ENCODE data around the gene CAMK4.

CAMK4 gene

DNA sequence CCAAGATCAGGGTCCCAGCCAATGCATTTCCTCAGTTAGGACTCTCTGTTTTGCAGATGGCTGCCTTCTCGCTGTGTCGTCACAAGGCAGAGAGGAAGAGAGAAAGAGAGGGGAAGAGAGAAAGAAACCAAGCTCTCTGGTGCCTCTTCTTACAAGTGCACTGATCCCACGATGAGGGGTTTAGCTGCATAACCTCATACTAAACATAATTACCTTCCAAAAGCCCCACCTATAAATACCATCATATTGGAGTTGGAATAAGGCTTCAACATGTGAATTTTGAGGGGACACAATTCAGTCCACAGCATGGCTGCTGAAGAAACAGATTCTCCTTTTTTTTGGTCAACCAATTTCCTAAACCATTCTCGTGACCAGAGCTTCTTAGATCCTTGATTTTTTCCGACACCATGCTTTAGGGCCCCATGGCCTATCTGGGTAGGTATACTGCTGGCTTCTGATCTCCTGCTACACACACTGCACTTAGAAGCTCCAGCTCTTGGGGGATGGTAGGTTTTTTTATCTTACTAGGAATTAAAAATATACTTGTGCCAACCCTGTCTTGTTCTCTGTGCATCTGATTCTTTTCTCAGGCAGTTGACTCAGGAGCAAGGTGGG lies 5.1 kb downstream of the CAMK4 start:
- DNase-seq (ENCODE audit: low spot score) = no peak

GRCh38 chr5:111229871-111230810 lies 6.0 kb downstream of the CAMK4 start:
- no peak for DNase-seq (ENCODE audit: low spot score)

DNA sequence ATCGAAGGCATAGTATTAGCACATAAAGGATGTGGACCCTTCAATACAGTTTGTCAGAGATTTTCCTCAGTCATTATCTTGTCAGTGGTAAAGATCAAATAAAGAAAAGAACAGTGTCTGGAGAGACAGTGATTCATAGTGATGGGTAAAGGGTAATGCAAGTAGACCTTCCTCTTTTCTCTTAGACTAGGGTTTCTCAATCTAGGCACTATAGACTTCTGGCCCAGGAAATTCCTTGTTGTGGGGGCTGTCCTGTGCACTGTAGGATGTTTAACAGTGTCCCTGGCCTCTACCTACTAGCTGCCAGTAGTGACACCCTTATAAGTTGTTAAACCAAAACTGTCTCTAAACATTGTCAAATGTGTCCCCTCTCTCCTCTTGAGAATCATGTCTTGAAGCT lies 6.9 kb downstream of the CAMK4 start:
- DNase-seq (ENCODE audit: low spot score) = no peak

DNA sequence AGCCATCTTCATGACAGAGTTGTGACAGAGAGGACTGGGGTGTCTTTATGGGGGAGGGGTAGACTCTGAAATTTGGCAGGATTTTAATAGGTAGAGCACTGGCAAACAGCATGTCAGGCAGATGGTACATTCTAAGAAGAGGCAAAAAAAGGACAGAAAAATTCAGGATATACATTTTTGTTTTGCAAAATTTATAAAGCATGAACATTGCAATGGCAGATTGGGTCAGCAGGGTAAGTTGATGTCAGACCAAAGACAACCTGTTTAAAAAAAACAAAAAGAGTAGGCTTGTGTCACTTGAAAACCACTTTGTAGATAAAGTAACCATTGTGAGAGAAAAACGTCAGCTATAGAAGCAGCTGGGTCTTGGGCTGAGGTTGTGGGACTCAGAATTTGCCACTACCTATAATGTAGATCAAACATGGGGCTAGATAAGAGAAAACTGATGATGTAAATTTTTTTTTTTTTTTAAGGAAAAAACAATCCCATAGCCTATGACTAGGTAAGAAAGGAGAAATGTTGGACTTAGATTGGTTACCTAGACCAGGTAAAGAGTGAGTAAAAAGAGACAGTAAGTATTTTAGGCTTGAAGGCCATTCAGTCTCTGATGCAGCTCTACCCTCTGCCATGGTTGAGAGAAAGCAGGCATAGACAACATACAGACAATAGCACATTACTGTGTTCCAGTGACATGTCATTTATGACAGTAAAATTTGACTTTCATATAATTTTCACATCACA lies 8.3 kb downstream of the CAMK4 start:
- no peak for DNase-seq (ENCODE audit: low spot score)

DNA sequence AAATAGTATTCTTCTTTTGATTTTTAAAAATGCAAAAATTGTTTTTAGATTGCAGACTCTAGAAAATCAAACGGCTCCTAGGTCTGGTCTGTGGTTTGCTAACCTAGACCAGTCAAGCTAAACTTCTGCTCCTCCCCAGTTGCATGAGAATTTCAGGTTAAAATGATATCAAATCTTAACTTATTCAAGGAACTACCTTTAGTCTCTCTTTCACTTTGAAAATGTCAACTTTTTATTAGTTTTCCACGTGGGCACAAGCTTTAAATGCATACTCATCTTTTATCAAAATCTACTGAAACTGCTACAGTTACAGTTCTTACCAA lies 8.8 kb downstream of the CAMK4 start:
- no peak for DNase-seq (ENCODE audit: low spot score)

DNA sequence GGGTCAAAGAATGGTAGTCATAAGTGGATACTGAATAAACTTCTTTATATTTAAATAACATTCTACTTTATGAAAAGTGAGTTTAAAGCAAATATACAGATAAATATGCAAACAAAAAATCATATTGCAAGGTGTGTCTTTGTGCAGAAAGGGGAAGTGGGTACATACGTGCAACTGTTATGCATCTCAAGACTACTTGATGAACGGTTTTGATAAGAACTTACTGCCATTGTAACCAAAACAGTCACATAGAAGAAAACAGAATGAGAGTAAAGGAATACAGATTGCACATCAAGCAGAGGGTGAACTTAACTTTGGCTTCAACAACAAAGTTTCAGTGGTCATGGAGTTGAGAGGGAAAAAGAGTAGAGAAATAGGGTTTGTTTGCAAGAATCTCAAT lies 9.9 kb downstream of the CAMK4 start:
- no peak for DNase-seq (ENCODE audit: low spot score)

DNA sequence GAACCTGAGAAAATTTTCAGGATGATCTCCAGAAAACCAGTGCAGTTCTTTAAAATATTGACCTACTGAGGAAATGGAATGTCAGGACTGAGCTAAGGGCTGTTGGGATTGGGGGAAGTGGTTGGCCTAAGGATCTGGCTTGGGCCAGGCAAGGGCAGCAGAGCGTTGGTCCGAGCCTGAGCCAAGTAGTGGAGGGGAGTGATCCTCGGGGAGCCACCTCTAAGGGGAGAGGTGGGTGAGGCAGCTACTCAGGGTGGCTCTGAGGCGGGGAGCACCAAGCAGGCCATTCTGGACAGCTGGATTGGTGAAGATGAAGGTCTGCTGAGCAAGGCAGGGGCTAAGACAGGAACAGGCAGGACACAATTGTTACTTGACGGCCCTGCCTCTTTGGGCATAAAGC lies 11.5 kb downstream of the CAMK4 start:
- DNase-seq (ENCODE audit: low spot score) = no peak

GRCh38 chr5:111236348-111236747 lies 12.2 kb downstream of the CAMK4 start:
- no peak for DNase-seq (ENCODE audit: low spot score)

DNA sequence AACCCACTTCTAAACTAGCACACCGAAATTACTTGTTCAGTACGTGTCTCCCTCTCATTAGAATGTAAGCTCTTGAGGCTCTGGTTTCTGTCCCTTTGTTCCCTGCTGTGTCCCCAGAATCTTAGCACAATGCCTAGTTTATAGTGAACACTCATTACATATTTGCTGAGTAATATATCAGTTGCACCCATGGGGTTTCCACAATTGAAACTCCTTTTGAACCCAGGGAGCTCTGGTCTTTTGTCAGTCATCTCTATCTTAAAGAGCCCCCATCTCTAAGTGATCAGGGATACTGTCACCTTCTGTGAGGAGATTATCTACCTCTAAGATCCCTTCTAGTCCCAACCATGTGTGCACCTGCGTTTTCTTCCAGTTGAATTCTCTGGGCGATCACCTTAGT lies 12.8 kb downstream of the CAMK4 start:
- DNase-seq (ENCODE audit: low spot score) = no peak

DNA sequence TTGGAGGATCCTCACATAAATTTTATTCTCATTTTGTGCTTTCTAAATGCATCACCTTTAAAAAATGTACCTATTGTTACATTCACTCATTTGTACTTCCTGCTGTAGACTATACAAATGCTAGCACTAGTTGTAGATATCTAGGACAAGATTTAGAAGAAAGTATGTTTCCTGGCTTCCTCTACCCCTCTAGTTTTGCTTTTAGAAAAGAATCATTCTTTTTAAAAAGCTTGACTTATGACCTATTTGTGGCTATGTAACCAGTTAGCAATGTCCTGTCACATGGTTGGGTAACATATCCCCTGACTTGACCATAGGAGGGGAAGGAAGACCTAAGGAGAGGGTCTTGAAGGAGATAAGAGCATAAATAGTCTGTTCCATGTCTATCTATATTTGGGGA lies 13.3 kb downstream of the CAMK4 start:
- no peak for DNase-seq (ENCODE audit: low spot score)

- DNase-seq (ENCODE audit: low spot score) = no peak
Observed at GRCh38 chr5:111238431-111239225, 14.4 kb downstream of the CAMK4 start.

- DNase-seq (ENCODE audit: low spot score) = no peak
Observed at GRCh38 chr5:111241696-111242095, 17.5 kb downstream of the CAMK4 start.

GRCh38 chr5:111242606-111243005 lies 18.4 kb downstream of the CAMK4 start:
- no peak for DNase-seq (ENCODE audit: low spot score)

DNA sequence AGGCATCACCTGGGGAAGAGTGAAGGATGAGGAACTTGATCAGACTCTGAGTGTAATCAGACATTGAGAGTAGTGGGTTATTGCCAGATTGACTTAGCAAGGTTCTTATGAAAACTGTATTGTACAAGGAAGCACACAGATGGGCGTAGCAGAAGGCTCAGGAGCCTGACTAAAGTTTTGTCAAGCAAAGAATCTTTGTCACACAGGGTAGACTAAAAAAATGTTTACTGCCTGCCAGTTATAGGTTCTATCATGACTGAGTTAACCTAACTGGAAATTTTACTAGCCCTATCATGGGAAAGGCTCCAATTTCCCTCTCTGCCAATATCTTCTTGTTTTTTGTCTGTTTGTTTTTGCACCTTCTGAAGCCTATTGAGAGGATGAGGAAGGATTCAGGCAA lies 19.1 kb downstream of the CAMK4 start:
- no peak for DNase-seq (ENCODE audit: low spot score)

DNA sequence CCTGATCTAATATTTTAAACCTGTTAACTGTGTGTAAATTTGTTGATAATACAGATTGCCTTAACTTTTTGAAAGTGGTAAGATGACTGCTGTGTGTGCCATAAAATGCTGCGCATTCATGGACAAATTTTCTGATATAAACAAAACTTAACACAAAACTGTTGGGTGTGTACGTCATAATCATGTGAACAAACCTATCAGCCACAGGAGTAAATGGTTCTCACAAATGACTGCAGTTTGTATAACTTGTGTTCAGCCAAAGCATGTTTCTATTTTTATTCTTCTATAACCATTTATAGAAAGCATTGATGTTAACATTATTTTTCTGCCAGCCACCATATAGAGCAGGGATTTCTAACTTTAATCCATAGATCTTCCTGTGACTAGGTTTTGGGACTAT lies 21.5 kb downstream of the CAMK4 start:
- DNase-seq (ENCODE audit: low spot score) = no peak

DNA sequence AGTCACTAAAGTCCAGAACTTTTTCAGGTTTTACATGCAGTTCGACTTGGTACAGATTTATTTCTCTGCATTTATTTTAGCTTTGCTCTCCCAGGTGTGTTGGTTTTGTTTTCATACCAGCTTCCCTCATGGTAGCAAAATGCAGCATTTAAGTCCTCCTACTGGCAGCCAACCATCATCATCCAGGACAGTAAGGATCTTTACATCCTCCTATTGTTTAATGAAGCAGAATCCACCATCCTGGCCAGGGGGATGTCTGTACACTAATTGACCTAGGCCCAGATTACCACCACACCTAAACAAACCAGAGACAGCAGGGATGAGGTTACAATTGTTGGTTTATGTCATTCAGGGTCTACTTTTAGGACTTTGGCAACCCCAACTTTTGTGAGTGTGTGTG lies 22.3 kb downstream of the CAMK4 start:
- DNase-seq (ENCODE audit: low spot score) = no peak

DNA sequence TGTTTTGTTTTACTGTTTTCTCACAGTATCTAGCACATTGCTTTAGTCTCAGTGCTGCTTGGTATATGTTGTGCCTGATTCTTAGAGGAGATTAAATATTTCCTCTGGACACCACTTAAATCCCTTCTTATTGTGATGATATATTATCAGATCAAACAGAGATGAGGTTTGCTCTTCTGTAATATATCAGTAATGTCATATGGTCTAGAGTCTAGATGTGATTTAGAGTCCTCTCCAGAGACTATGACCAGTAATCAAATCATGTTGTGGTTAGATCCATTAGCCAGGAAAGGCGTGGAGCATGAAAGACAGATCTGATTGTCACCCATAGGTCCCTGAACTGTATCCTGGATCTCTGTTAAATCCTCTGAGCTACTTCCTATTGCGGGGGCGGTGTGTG lies 24.4 kb downstream of the CAMK4 start:
- DNase-seq (ENCODE audit: low spot score) = no peak

DNA sequence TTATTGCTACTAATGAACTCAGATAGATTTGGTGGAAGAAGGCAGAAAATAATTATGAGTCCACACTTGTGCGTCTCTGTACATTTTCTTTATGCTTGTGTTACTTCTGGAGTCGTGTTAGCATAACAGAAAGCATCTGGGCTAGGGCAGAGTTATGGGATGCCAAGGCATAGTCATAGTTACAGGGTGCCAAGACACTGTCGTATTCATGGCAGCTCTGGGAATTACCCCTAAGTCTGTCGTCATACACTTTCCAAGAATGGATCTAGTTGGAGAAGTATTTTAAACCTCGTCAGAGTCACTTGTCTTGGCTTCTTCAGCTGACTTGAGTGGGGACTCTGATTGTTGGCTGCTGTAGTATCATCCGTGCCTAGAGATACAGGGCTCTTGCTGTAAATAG lies 27.7 kb downstream of the CAMK4 start:
- DNase-seq (ENCODE audit: low spot score) = no peak

- DNase-seq (ENCODE audit: low spot score) = no peak
Observed at GRCh38 chr5:111252799-111253545, 28.8 kb downstream of the CAMK4 start.

DNA sequence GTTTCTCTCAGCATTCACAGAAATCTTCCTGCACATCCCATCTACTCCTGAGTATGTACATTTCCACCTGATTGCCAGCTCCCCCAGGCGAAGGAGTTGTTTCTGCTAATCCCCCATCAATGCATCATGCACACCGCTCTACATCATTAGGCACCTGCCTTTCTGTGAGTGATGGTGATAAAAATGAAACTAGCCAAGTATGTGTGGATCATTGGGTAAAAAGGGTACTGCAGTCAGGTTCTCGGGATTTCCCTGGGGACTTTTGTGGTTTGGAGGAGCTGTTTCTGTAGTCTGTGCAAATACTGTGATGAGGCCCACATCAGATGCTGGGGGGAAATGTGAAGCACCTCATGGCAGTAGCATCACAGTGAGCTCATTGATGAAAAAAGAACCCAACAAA lies 30.4 kb downstream of the CAMK4 start:
- DNase-seq (ENCODE audit: low spot score) = no peak

DNA sequence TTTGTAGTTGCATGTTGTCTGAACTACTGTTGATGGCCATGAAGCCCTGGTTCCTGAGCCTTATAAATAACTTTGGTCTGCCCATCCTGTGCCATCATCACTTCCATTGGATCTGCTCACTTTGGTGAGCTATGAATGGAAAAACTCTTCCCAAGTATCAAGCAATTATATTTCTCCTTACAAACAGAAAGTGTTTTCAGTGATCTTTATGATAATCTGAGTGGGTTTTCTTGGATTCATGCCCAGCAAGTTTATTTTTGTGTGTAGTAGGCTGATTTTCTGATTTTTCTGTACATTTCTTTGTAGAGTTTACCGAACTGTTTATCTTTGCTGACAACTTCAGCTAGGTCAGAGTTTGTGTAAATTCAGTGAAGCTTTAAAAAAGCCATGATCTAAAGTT lies 31.0 kb downstream of the CAMK4 start:
- no peak for DNase-seq (ENCODE audit: low spot score)

GRCh38 chr5:111256128-111256527 lies 31.9 kb downstream of the CAMK4 start:
- no peak for DNase-seq (ENCODE audit: low spot score)

Measured in hematopoietic multipotent progenitor cell treated with erythropoietin and hydrocortisone succinate and interleukin-3 and kit ligand, for 17 days (in vitro differentiated cells).